Lung (tissue), 12 donors: ENCODE results near the gene CCKAR. TPM values are rescaled to one million over a fixed set of nuclear protein-coding genes. Genes with fewer than 3 reads are reported as not detected.
A peak's percentile ranks its signal among the peaks of the same experiment; 100 is the strongest.

ENCODE experiments used
- ATAC-seq: fragments of 200-7000 bp; cut with Tn5 transposase; one replicate; pipeline ENCODE4 v1.9.1; 2020; ENCODE audit warnings: moderate number of reproducible peaks; ENCODE audit not compliant: insufficient read depth, low FRiP score
- DNase-seq, 3 donors: peaks; one replicate each; pipeline ENCODE4 v3.0.0-alpha.2; 2013 to 2017
- H3K27ac ChIP-seq, 2 donors: one replicate each; pipeline ENCODE4 v1.5.1; 2013; ENCODE audit warnings: mild to moderate bottlenecking in 2 of 2, moderate library complexity in 2 of 2, control low read depth in 1 of 2, inconsistent platforms in 1 of 2, low read depth in 1 of 2, low read length in 1 of 2
- H3K27me3 ChIP-seq, 3 donors: one replicate each; pipeline ENCODE4 v1.5.1; 2013; ENCODE audit warnings: low read length in 2 of 3; ENCODE audit not compliant: control insufficient read depth in 3 of 3, insufficient read depth in 3 of 3
- H3K36me3 ChIP-seq, 4 donors: one replicate each; pipeline ENCODE4 v1.5.1; 2013; ENCODE audit warnings: low read length in 4 of 4, mild to moderate bottlenecking in 1 of 4, moderate library complexity in 1 of 4; ENCODE audit not compliant: control insufficient read depth in 4 of 4, insufficient read depth in 4 of 4
- H3K4me1 ChIP-seq, 5 donors: one replicate each; pipeline ENCODE4 v1.5.1; 2013; ENCODE audit warnings: low read length in 5 of 5, mild to moderate bottlenecking in 2 of 5, moderate library complexity in 1 of 5; ENCODE audit not compliant: control insufficient read depth in 5 of 5, insufficient read depth in 5 of 5
- H3K4me3 ChIP-seq: one replicate; pipeline ENCODE4 v1.5.1; 2013; ENCODE audit warnings: mild to moderate bottlenecking, control low read depth, moderate library complexity
- H3K9ac ChIP-seq, 2 donors: one replicate each; pipeline ENCODE4 v1.5.1; 2013; ENCODE audit warnings: low read length in 2 of 2, control low read depth in 1 of 2; ENCODE audit not compliant: insufficient read depth in 1 of 2
- H3K9me3 ChIP-seq, 4 donors: one replicate each; pipeline ENCODE4 v1.5.1; 2013; ENCODE audit warnings: low read length in 3 of 4, mild to moderate bottlenecking in 1 of 4, moderate library complexity in 1 of 4; ENCODE audit not compliant: control insufficient read depth in 4 of 4, insufficient read depth in 3 of 4
- WGBS, 2 donors: extraction: QIAGEN DNeasy Blood & Tissue Kit; methylation state at CpG; one replicate each; pipeline ENCODE4 v1.1.7; 2013; 5-methylcytosine and 5-hydroxymethylcytosine counted together
- polyA plus RNA-seq, 2 donors: library from polyadenylated mRNA; stranded (reverse); fragments of 200-250 nt; gene quantifications; one replicate each; pipeline ENCODE4 v1.2.1, GENCODE V29; 2013
- total RNA-seq, 2 donors: library from RNA; depleted of rRNA in 1 of 2; stranded (reverse); fragments of >200 nt in 1 of 2; gene quantifications; one replicate each; pipeline ENCODE4 v1.2.1, GENCODE V29; 2014 to 2021
- TF ChIP-seq, protein P1 (sequence below): IDR thresholded peaks from 2 replicates; pipeline ENCODE4 v1.5.1; 2012; ENCODE audit warnings: mild to moderate bottlenecking; ENCODE audit errors: control extremely low read depth, extremely low read depth
- donor health status: control.
- donor health status: control.
- donor health status: Bipolar disorder and iron deficiency.
- donor health status: healthy.
- donor health status: DM: yes; HTN: yes; CAD: no.

CCKAR gene
- total and polyA plus RNA-seq, 4 donors: 0.14 TPM; not detected in 3

DNA sequence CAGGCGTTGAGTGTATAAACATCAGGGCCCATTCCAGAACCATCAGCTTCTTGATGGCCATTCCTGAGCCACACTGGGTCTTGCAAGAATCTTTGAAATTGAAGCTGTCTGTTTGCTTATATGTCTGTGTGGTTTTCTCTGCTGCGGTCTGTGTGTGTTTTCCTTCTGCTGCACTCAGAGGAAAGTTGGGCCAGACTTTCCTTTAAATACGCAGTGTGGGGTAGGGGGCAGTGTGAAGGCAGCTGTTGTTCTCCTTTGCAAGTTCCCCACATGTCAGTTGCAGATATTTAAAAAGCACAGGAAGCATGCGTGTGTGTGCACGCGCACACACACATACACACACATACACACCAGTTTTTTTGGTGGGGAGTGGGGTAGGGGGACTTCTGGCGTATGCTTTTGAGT is 32.1 kb downstream of the CCKAR start:
- ATAC-seq: no peak
- WGBS, 2 donors: 33 to 56% methylated on average over 7 of the region's 7 CpGs
- peak; percentile 75 to 94 (median 88) for DNase-seq

DNA sequence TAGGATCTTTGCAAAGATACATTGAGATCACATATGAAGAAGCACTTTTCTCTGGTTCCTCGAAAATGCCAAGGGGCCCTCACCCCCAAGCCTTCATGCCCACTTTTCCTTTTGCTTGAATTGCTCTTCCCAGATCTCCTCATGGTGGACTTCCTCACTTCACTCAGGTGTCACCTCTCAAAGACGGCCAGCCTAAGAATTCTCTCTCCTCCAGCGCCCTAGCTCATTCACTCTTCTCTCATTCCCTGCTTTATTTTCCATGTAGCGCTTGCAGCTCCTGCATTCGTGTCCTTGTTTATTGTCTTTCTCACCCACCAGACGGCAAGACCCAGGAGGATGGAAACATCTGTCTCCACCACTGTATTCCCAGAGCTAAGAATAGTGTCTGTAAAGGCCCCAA is 32.9 kb downstream of the CCKAR start:
- WGBS, 2 donors: 88% methylated on average over 6 of the region's 6 CpGs
- DNase-seq: no peak

More for the DNA sequence above, 32.1 kb downstream of the CCKAR start:
- Histone ChIP-seq H3K4me1 (peaks cover 0 to 18% (median 10%) of the 10 kb centered on the region in 5 donors), H3K9ac (no peak overlapping the region), H3K27me3 (no peaks in the 10 kb centered on the region), H3K27ac (no peak overlapping the region), H3K9me3 (peaks cover 0 to 7% (median 2%) of the 10 kb centered on the region in 4 donors), H3K36me3 (no peaks in the 10 kb centered on the region), H3K4me3 (no peak overlapping the region)
- TF ChIP-seq, protein P1, sequence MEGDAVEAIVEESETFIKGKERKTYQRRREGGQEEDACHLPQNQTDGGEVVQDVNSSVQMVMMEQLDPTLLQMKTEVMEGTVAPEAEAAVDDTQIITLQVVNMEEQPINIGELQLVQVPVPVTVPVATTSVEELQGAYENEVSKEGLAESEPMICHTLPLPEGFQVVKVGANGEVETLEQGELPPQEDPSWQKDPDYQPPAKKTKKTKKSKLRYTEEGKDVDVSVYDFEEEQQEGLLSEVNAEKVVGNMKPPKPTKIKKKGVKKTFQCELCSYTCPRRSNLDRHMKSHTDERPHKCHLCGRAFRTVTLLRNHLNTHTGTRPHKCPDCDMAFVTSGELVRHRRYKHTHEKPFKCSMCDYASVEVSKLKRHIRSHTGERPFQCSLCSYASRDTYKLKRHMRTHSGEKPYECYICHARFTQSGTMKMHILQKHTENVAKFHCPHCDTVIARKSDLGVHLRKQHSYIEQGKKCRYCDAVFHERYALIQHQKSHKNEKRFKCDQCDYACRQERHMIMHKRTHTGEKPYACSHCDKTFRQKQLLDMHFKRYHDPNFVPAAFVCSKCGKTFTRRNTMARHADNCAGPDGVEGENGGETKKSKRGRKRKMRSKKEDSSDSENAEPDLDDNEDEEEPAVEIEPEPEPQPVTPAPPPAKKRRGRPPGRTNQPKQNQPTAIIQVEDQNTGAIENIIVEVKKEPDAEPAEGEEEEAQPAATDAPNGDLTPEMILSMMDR: no peak

DNA sequence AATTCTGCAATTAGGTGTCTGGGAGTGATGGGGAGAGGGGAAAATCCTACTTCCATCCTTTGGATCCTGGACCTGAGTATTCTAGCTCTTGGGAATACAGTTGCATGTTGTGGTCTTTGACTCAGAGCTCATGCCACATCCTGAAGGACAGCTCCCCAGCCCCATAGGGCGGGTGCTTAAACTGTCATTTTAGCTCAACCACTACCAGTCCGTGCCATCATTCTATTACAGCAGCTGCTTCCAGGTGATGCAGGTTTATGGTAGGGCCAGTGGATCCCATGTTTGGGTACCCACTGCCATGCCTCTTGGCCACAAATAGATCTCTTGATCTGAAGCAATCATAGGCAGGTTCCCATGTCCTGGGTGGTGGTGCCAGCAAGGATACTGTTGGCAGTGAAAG is 34.7 kb downstream of the CCKAR start:
- ATAC-seq (no peak), DNase-seq (no peak)
- no peaks in the 10 kb centered on the region for H3K27me3 ChIP-seq
- peaks cover 0 to 27% (median 10%) of the 10 kb centered on the region in 5 donors for H3K4me1 ChIP-seq
- TF ChIP-seq, protein P1: no peak
- no peaks in the 10 kb centered on the region for H3K36me3 ChIP-seq
- peaks cover 0 to 7% (median 2%) of the 10 kb centered on the region in 4 donors for H3K9me3 ChIP-seq
- H3K27ac ChIP-seq: no peak overlapping the region
- 93 to 94% methylated on average over 2 of the region's 2 CpGs for WGBS, 2 donors
- H3K9ac ChIP-seq: no peak overlapping the region
- H3K4me3 ChIP-seq: no peak overlapping the region

More for the DNA sequence above, 32.9 kb downstream of the CCKAR start:
- peaks cover 0 to 19% (median 10%) of the 10 kb centered on the region in 5 donors for H3K4me1 ChIP-seq
- H3K27ac ChIP-seq: no peak overlapping the region
- ATAC-seq: no peak
- no peaks in the 10 kb centered on the region for H3K36me3 ChIP-seq
- H3K4me3 ChIP-seq: no peak overlapping the region
- peaks cover 0 to 7% (median 2%) of the 10 kb centered on the region in 4 donors for H3K9me3 ChIP-seq
- H3K27me3 ChIP-seq: no peaks in the 10 kb centered on the region
- TF ChIP-seq, protein P1: no peak
- no peak overlapping the region for H3K9ac ChIP-seq

DNA sequence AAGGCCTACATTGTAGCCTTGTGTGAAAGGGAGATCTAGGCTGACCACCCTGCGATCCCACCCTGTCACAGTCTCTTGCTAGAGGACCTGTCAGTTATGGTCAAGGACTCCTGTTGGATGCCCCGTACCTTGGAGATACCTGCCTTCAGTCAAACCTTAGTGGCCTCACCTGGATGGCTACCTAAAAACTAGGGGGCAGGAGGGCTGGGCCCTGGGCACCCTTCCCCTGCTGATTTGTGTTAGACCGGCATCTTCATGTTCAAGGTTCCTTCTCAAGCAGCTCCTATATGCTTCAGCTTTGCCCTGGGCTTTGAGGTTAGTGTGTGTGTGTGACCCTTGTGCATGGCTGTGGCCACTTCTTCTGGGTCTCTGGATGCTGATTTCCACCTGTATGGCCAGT is 35.3 kb downstream of the CCKAR start:
- TF ChIP-seq, protein P1: no peak
- Histone ChIP-seq H3K27me3 (no peaks in the 10 kb centered on the region), H3K36me3 (no peaks in the 10 kb centered on the region), H3K27ac (no peak overlapping the region), H3K4me1 (peaks cover 0 to 27% (median 10%) of the 10 kb centered on the region in 5 donors), H3K9me3 (peaks cover 0 to 7% (median 2%) of the 10 kb centered on the region in 4 donors), H3K4me3 (no peak overlapping the region), H3K9ac (no peak overlapping the region)
- WGBS, 2 donors: 94 to 97% methylated on average over 3 of the region's 3 CpGs
- ATAC-seq (no peak), DNase-seq (no peak)
